PC-9 (cell line): ENCODE data around the gene CHEK2. TPM values are rescaled to one million over a fixed set of nuclear protein-coding genes. Genes with fewer than 3 reads are reported as not detected.
A peak's percentile ranks its signal among the peaks of the same experiment; 100 is the strongest.

Experiments
- Bru-seq: library from RNA; stranded (reverse); fragments of 400-500 nt; gene quantifications from one replicate; lab custom pipeline; 2021; lab: Mats Ljungman, UMichigan
- BruChase-seq, 2 experiments: library from RNA; stranded (reverse); fragments of 400-500 nt; gene quantifications; one replicate each; lab custom pipeline; 2021; lab: Mats Ljungman, UMichigan
- BruUV-seq: library from RNA; stranded (reverse); fragments of 400-500 nt; replicated peaks from 2 replicates; lab custom pipeline; 2021; lab: Mats Ljungman, UMichigan
- CTCF ChIA-PET: fragments of 300-600 bp; sonication (Branson Sonifier 250); formaldehyde crosslinking; loops from one replicate; lab custom pipeline; 2022; ENCODE audit warnings: antibody characterized with exemption; lab: Charles Lee
- POLR2A ChIA-PET: fragments of 300-600 bp; sonication (Branson Sonifier 250); formaldehyde crosslinking; loops from one replicate; lab custom pipeline; 2022; ENCODE audit warnings: antibody characterized with exemption; ENCODE audit not compliant: unreplicated experiment; lab: Charles Lee
- DNase-seq, 2 experiments: peaks; one replicate each; pipeline versions ENCODE4 v3.0.0 to v3.0.0-alpha.2; 2015 to 2022; ENCODE audit warnings: mixed read lengths in 1 of 2
- H2AFZ ChIP-seq: fragments of 200-600 bp; sonication (generic); 2 replicates; pipeline ENCODE4 v1.8.1; 2017; ENCODE audit warnings: antibody characterized with exemption
- H3F3A ChIP-seq: fragments of 200-600 bp; sonication (generic); 2 replicates; pipeline ENCODE4 v1.8.1; 2017; ENCODE audit warnings: antibody characterized with exemption, mild to moderate bottlenecking, low read depth; ENCODE audit not compliant: insufficient read depth
- H3K27ac ChIP-seq: fragments of 200-600 bp; sonication (generic); 2 replicates; pipeline ENCODE4 v1.6.1; 2016; ENCODE audit warnings: mixed run types
- H3K27me3 ChIP-seq: fragments of 200-600 bp; sonication (generic); 2 replicates; pipeline ENCODE4 v1.6.1; 2016; ENCODE audit warnings: low read depth, mixed run types; ENCODE audit not compliant: insufficient read depth
- H3K36me3 ChIP-seq: fragments of 200-600 bp; sonication (generic); 2 replicates; pipeline ENCODE4 v1.6.1; 2016; ENCODE audit warnings: low read depth, mixed run types
- H3K4me1 ChIP-seq: fragments of 200-600 bp; sonication (generic); replicated peaks from 2 replicates; pipeline ENCODE4 v1.6.1; 2016; ENCODE audit warnings: mixed run types; ENCODE audit not compliant: insufficient read depth
- H3K4me2 ChIP-seq: fragments of 200-600 bp; sonication (generic); 2 replicates; pipeline ENCODE4 v1.6.1; 2017; ENCODE audit warnings: mixed run types
- H3K4me3 ChIP-seq: fragments of 200-600 bp; sonication (generic); 2 replicates; pipeline ENCODE4 v1.6.1; 2016; ENCODE audit warnings: mixed run types
- H3K79me2 ChIP-seq: fragments of 200-600 bp; sonication (generic); 2 replicates; pipeline ENCODE4 v1.6.1; 2017; ENCODE audit warnings: low read depth, mixed run types
- H3K9me2 ChIP-seq: fragments of 200-600 bp; sonication (generic); 2 replicates; pipeline ENCODE4 v1.8.1; 2017; ENCODE audit warnings: mild to moderate bottlenecking; ENCODE audit not compliant: insufficient read depth
- H3K9me3 ChIP-seq: fragments of 200-600 bp; sonication (generic); 2 replicates; pipeline ENCODE4 v1.8.1; 2016; ENCODE audit warnings: low read depth; ENCODE audit not compliant: insufficient read depth
- H4K20me1 ChIP-seq: fragments of 200-600 bp; sonication (generic); 2 replicates; pipeline ENCODE4 v1.8.1; 2017; ENCODE audit not compliant: insufficient read depth
- EZH2 ChIP-seq: fragments of 200-600 bp; sonication (generic); IDR thresholded peaks from 2 replicates; pipeline ENCODE4 v1.8.0; 2017; ENCODE audit warnings: antibody characterized with exemption, low read depth
- intact Hi-C: fragments of 100-400 bp; cut with micrococcal nuclease; formaldehyde crosslinking; loops from one replicate; pipeline ENCODE4 v1.10.0; 2022; ENCODE audit not compliant: unreplicated experiment
- long read RNA-seq: library from polyadenylated mRNA; stranded (forward); transcript quantifications from one replicate; pipeline ENCODE4 v2.0.0, GENCODE V29; 2022
- total RNA-seq: library from RNA; stranded (reverse); gene quantifications from 2 replicates; pipeline ENCODE4 v1.2.3, GENCODE V29; 2021
- TF ChIP-seq, protein P1 (sequence below): fragments of 200-600 bp; sonication (generic); conservative IDR thresholded peaks from 2 replicates; pipeline ENCODE4 v1.6.1; 2017; ENCODE audit warnings: mixed run types, antibody characterized with exemption, mild to moderate bottlenecking, moderate library complexity

Gene CHEK2
- 27.2 and 32.8 TPM in 2 replicates for total RNA-seq
- Bru-seq, nascent RNA, result percentile 69 among the genes with signal in this experiment
- BruChase-seq, experiment 1, labeled RNA remaining after a 2-hour chase, result percentile 67 among the genes with signal in this experiment
- BruChase-seq, experiment 2, labeled RNA remaining after a 6-hour chase, result percentile 67 among the genes with signal in this experiment
- long read RNA-seq, transcript CHEK2-208 (15 exons, 1,844 nt), result major isoform, 19 of 41 reads
- long read RNA-seq, partial matches to known transcripts, result 6 of 41 reads
- long read RNA-seq, other reads (novel, unspliced or antisense), result 13 of 41 reads

DNA sequence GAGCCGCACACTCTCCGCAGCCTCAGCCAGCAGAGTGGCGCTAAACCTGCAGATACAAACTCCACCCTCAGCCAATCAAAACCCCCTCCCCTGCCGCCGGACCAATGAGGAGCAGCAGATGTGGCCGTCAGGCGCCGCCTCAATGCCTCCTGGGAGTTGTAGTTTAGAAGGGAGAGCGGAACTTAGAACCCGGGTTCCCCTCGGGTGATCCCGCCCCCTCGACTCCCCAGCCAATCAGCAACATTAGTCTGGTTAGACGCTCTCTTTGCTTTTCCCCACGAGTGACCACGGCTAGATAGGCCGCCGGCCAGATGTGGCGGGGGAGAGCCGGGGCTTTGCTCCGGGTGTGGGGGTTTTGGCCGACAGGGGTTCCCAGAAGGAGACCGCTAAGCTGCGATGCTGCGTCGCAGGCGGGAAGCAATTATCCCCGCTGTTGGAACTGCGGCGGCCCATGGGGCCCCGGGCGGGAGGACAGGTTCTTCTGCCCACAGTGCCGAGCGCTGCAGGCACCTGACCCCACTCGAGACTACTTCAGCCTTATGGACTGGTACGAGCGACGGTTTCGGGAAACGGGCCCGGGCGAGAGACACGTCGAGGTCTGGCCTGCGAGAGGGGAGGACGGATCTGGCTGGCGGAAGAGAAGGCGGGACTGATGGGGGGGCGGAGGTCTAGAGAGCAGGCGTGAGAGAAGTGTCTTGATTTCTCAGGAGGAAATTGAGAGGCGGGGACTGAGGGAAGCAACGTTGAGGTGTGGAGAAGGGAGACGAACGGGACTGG is at the start of gene CHEK2, which contains the start of gene HSCB:
Gene CHEK2, minus strand, starts transcription at position 36 of the 777 bp plus-strand sequence. CDS start 7,099 bp downstream, outside the sequence.
Gene HSCB, plus strand, starts transcription at position 255 of the 777 bp plus-strand sequence. Its CDS starts 57 bp downstream, at position 312.
- intact Hi-C loops, result no loop called here
- no peaks in the 10 kb centered on the region for H3K9me2 ChIP-seq
- peaks cover 6% of the 10 kb centered on the region for H3K36me3 ChIP-seq
- H4K20me1 ChIP-seq, result no peaks in the 10 kb centered on the region
- peaks cover 52% of the 10 kb centered on the region for H3K79me2 ChIP-seq
- ChIA-PET POLR2A (no interaction called here), CTCF (no interaction called here)
- H3F3A ChIP-seq, result 0 out of 2 replicates have a peak, but pooled peaks cover 3% of the 10 kb centered on the region
- peaks cover 15% of the 10 kb centered on the region; the same call in 1 of the 2 replicates for H3K4me1 ChIP-seq
- DNase-seq, result peak; percentile 93 to 97
- no peaks in the 10 kb centered on the region for H3K9me3 ChIP-seq
- H2AFZ ChIP-seq, result peak within 1 kb of the TSS; percentile 95
- H3K4me2 ChIP-seq, result peak within 1 kb of the TSS; percentile 92
- peak within 1 kb of the TSS; percentile 75 for H3K27ac ChIP-seq
- H3K27me3 ChIP-seq, result no peaks in the 10 kb centered on the region
- BruUV-seq, result no TSS peak
- peak within 1 kb of the TSS; percentile 88 for H3K4me3 ChIP-seq
- TF ChIP-seq EZH2, result no peak
- TF ChIP-seq, protein P1, sequence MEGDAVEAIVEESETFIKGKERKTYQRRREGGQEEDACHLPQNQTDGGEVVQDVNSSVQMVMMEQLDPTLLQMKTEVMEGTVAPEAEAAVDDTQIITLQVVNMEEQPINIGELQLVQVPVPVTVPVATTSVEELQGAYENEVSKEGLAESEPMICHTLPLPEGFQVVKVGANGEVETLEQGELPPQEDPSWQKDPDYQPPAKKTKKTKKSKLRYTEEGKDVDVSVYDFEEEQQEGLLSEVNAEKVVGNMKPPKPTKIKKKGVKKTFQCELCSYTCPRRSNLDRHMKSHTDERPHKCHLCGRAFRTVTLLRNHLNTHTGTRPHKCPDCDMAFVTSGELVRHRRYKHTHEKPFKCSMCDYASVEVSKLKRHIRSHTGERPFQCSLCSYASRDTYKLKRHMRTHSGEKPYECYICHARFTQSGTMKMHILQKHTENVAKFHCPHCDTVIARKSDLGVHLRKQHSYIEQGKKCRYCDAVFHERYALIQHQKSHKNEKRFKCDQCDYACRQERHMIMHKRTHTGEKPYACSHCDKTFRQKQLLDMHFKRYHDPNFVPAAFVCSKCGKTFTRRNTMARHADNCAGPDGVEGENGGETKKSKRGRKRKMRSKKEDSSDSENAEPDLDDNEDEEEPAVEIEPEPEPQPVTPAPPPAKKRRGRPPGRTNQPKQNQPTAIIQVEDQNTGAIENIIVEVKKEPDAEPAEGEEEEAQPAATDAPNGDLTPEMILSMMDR, result no peak

DNA sequence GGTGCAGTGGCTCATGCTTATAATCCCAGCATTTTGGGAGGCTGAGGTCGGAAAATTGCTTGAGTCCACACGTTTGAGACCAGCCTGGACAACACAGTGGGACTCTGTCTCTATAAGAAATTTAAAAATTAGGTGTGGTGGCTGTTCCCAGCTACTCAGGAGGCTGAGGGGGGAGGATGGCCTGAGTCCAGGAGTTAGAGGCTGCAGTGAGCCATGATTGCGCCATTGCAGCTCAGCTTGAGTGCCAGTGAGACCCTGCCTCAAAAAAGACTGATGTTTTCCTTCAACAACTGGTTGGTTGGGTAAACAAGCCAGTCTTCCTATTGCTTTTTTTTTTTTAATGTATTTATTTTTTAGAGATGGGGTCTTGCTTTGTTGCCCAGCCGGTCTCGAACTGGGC is 49.5 kb upstream of the CHEK2 start:
- POLR2A ChIA-PET, result no interaction called here

DNA sequence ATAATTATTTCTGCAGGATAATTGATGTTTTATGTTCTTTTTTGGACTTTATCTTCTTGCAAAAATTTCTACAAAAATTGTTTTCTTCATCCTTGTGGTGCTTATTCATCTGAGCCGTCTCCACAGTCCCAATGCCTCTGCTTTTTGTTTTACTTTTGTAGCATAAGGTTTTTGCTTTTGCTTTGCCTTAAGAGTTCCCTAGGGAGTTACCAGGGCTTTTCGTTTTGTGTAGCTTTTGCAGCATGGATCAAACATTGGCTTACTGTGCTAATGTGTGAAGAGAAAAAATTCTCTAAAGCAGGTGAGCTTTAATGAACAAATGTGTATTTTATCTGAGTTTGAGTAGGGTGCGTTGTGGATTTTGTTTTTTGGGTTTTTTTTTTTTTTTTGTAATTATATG is 47.0 kb upstream of the CHEK2 start:
- Histone ChIP-seq H3K27me3 (no peaks in the 10 kb centered on the region), H3K9me2 (no peaks in the 10 kb centered on the region), H3K27ac (no peak overlapping the region), H2AFZ (no peak overlapping the region), H3K4me2 (no peak overlapping the region), H4K20me1 (peaks cover 7% of the 10 kb centered on the region), H3K79me2 (no peaks in the 10 kb centered on the region), H3K36me3 (peaks cover 15% of the 10 kb centered on the region; the same call in 1 of the 2 replicates), H3K9me3 (no peaks in the 10 kb centered on the region), H3K4me3 (no peak overlapping the region), H3K4me1 (no peaks in the 10 kb centered on the region), H3F3A (peaks cover 37% of the 10 kb centered on the region)
- intact Hi-C loops, result no loop called here
- ChIA-PET POLR2A (no interaction called here), CTCF (no interaction called here)
- no peak for TF ChIP-seq EZH2
- TF ChIP-seq, protein P1, result no peak
- no TSS peak for BruUV-seq
- DNase-seq, result no peak

More for the DNA sequence above, 49.5 kb upstream of the CHEK2 start:
- peaks cover 33% of the 10 kb centered on the region for H4K20me1 ChIP-seq
- CTCF ChIA-PET, result interaction anchor here (0.6 kb wide), 1 partner anchor 17 kb away, joined by 3 read pairs; no protein-coding TSS in a partner anchor
- H3K4me1 ChIP-seq, result no peaks in the 10 kb centered on the region
- intact Hi-C loops, result loop anchor here (2.0 kb wide), 1 partner anchor 38 kb away; no protein-coding TSS in a partner anchor
- TF ChIP-seq, protein P1, result no peak
- TF ChIP-seq EZH2, result no peak
- no peak overlapping the region for H2AFZ ChIP-seq
- no peaks in the 10 kb centered on the region for H3K27me3 ChIP-seq
- H3K79me2 ChIP-seq, result peaks cover 21% of the 10 kb centered on the region
- no peak overlapping the region for H3K27ac ChIP-seq
- no peak overlapping the region for H3K4me2 ChIP-seq
- no peak for DNase-seq
- no peak overlapping the region for H3K4me3 ChIP-seq
- peaks cover 63% of the 10 kb centered on the region for H3F3A ChIP-seq
- BruUV-seq, result no TSS peak
- no peaks in the 10 kb centered on the region for H3K9me3 ChIP-seq
- H3K36me3 ChIP-seq, result peaks cover 29% of the 10 kb centered on the region
- no peaks in the 10 kb centered on the region for H3K9me2 ChIP-seq
